ENCODE measurements around the gene FRRS1.
A peak's percentile ranks its signal among the peaks of the same experiment; 100 is the strongest.

Gene FRRS1

GRCh38 chr1:99728494-99729235 is 37.8 kb downstream of the FRRS1 start:
- DNase-seq (ENCODE audit: low read depth) = no peak

- peak; percentile 65 for DNase-seq (ENCODE audit: low read depth)
Observed at GRCh38 chr1:99727575-99728185, 38.8 kb downstream of the FRRS1 start.

GRCh38 chr1:99726818-99727217 is 39.6 kb downstream of the FRRS1 start:
- no peak for DNase-seq (ENCODE audit: low read depth)

- no peak for DNase-seq (ENCODE audit: low read depth)
Observed at GRCh38 chr1:99726407-99726806, 40.0 kb downstream of the FRRS1 start.

GRCh38 chr1:99725996-99726395 is 40.4 kb downstream of the FRRS1 start:
- no peak for DNase-seq (ENCODE audit: low read depth)

- DNase-seq (ENCODE audit: low read depth) = no peak
Observed at GRCh38 chr1:99723251-99723650, 43.2 kb downstream of the FRRS1 start.

GRCh38 chr1:99717005-99717404 is 49.4 kb downstream of the FRRS1 start:
- DNase-seq (ENCODE audit: low read depth) = no peak

GRCh38 chr1:99713006-99713405 is 53.4 kb downstream of the FRRS1 start:
- DNase-seq (ENCODE audit: low read depth) = no peak

GRCh38 chr1:99710994-99711393 is 55.4 kb downstream of the FRRS1 start:
- DNase-seq (ENCODE audit: low read depth) = no peak

GRCh38 chr1:99707535-99708142 is 58.8 kb downstream of the FRRS1 start:
- peak; percentile 49 for DNase-seq (ENCODE audit: low read depth)

- DNase-seq (ENCODE audit: low read depth) = peak; percentile 35
Observed at GRCh38 chr1:99705385-99705784, 61.0 kb downstream of the FRRS1 start.

GRCh38 chr1:99704356-99704816 is 62.0 kb downstream of the FRRS1 start:
- DNase-seq (ENCODE audit: low read depth) = no peak

- no peak for DNase-seq (ENCODE audit: low read depth)
Observed at GRCh38 chr1:99702221-99702620, 64.2 kb downstream of the FRRS1 start.

GRCh38 chr1:99700020-99700419 is 66.4 kb downstream of the FRRS1 start:
- peak; percentile 71 for DNase-seq (ENCODE audit: low read depth)

GRCh38 chr1:99697580-99697979 is 68.9 kb downstream of the FRRS1 start:
- DNase-seq (ENCODE audit: low read depth) = no peak

GRCh38 chr1:99696616-99697015 is 69.8 kb downstream of the FRRS1 start:
- DNase-seq (ENCODE audit: low read depth) = no peak

GRCh38 chr1:99691175-99691574 is 75.3 kb downstream of the FRRS1 start:
- no peak for DNase-seq (ENCODE audit: low read depth)

GRCh38 chr1:99685516-99686180 is 80.8 kb downstream of the FRRS1 start:
- peak; percentile 98 for DNase-seq (ENCODE audit: low read depth)

GRCh38 chr1:99682291-99682751 is 84.1 kb downstream of the FRRS1 start:
- peak; percentile 87 for DNase-seq (ENCODE audit: low read depth)

- DNase-seq (ENCODE audit: low read depth) = peak; percentile 74
Observed at GRCh38 chr1:99681583-99681982, 84.9 kb downstream of the FRRS1 start.

- DNase-seq (ENCODE audit: low read depth) = no peak
Observed at GRCh38 chr1:99680270-99680669, 86.2 kb downstream of the FRRS1 start.

GRCh38 chr1:99677416-99677815 is 89.0 kb downstream of the FRRS1 start:
- no peak for DNase-seq (ENCODE audit: low read depth)

GRCh38 chr1:99676876-99677275 is 89.6 kb downstream of the FRRS1 start:
- DNase-seq (ENCODE audit: low read depth) = no peak
